PC-3 (cell line): ENCODE results near the gene PSMA5. TPM values are rescaled to one million over a fixed set of nuclear protein-coding genes. Genes with fewer than 3 reads are reported as not detected.

ENCODE experiments used
- ATAC-seq: fragments of 200-7000 bp; cut with Tn5 transposase; 2 replicates; pipeline ENCODE4 v1.9.1; 2020; ENCODE audit warnings: mild to moderate bottlenecking, moderate library complexity
- BruUV-seq: library from RNA; stranded (reverse); fragments of 400-500 nt; replicated peaks from 2 replicates; lab custom pipeline; 2021; lab: Mats Ljungman, UMichigan
- CTCF ChIA-PET: fragments of 300-600 bp; sonication (Branson Sonifier 250); formaldehyde crosslinking; loops from one replicate; lab custom pipeline; 2022; ENCODE audit warnings: antibody characterized with exemption; lab: Charles Lee
- POLR2A ChIA-PET: fragments of 300-600 bp; sonication (Branson Sonifier 250); formaldehyde crosslinking; loops from one replicate; lab custom pipeline; 2022; ENCODE audit warnings: antibody characterized with exemption; ENCODE audit not compliant: unreplicated experiment; lab: Charles Lee
- DNase-seq: peaks from one replicate; pipeline ENCODE4 v3.0.0-alpha.2; 2015
- H2AFZ ChIP-seq: fragments of 300-600 bp; sonication (generic); 2 replicates; pipeline ENCODE4 v1.6.0; 2016; ENCODE audit warnings: antibody characterized with exemption, low read length
- H3F3A ChIP-seq: fragments of 300-600 bp; sonication (generic); one replicate; pipeline ENCODE4 v1.6.0; 2017; ENCODE audit warnings: antibody characterized with exemption, low read length, control low read depth, mild to moderate bottlenecking; ENCODE audit not compliant: unreplicated experiment
- H3K27ac ChIP-seq: fragments of 300-600 bp; sonication (generic); 2 replicates; pipeline ENCODE4 v1.5.1; 2016; ENCODE audit warnings: mild to moderate bottlenecking, low read length
- H3K27me3 ChIP-seq: fragments of 300-600 bp; sonication (generic); 2 replicates; pipeline ENCODE4 v1.6.1; 2016; ENCODE audit warnings: low read length, mixed read lengths
- H3K36me3 ChIP-seq: fragments of 300-600 bp; sonication (generic); 2 replicates; pipeline ENCODE4 v1.6.1; 2016; ENCODE audit warnings: low read depth, mixed run types, low read length, mixed read lengths
- H3K4me1 ChIP-seq: fragments of 300-600 bp; sonication (generic); 2 replicates; pipeline ENCODE4 v1.5.1; 2016; ENCODE audit warnings: low read length; ENCODE audit not compliant: insufficient read depth
- H3K4me2 ChIP-seq: fragments of 300-600 bp; sonication (generic); 2 replicates; pipeline ENCODE4 v1.6.0; 2016; ENCODE audit warnings: low read length
- H3K4me3 ChIP-seq: fragments of 300-600 bp; sonication (generic); 2 replicates; pipeline ENCODE4 v1.5.1; 2016; ENCODE audit warnings: mild to moderate bottlenecking, low read length, mixed read lengths
- H3K79me2 ChIP-seq: fragments of 300-600 bp; sonication (generic); 2 replicates; pipeline ENCODE4 v1.6.1; 2017; ENCODE audit warnings: low read length, mixed read lengths
- H3K9ac ChIP-seq: fragments of 300-600 bp; sonication (generic); 2 replicates; pipeline ENCODE4 v1.6.0; 2016; ENCODE audit warnings: mild to moderate bottlenecking, low read length
- H3K9me2 ChIP-seq: fragments of 300-600 bp; sonication (generic); replicated peaks from 2 replicates; pipeline ENCODE4 v1.6.1; 2016; ENCODE audit warnings: mixed run types, low read length, mixed read lengths
- H3K9me3 ChIP-seq: fragments of 300-600 bp; sonication (generic); 2 replicates; pipeline ENCODE4 v1.6.1; 2016; ENCODE audit warnings: low read length, mixed read lengths
- H4K20me1 ChIP-seq: fragments of 300-600 bp; sonication (generic); 2 replicates; pipeline ENCODE4 v1.6.1; 2016; ENCODE audit warnings: low read length, mixed read lengths
- CTCF ChIP-seq: fragments of 300-600 bp; sonication (generic); conservative IDR thresholded peaks from 2 replicates; pipeline ENCODE4 v1.5.1; 2017; ENCODE audit warnings: antibody characterized with exemption, low read depth, mild to moderate bottlenecking, low read length
- EZH2 ChIP-seq: fragments of 300-600 bp; sonication (generic); IDR thresholded peaks from one replicate; pipeline ENCODE4 v1.6.1; 2017; ENCODE audit warnings: antibody characterized with exemption, mild to moderate bottlenecking, low read length; ENCODE audit not compliant: unreplicated experiment
- EZH2phosphoT487 ChIP-seq: fragments of 300-600 bp; sonication (generic); IDR thresholded peaks from 2 replicates; pipeline ENCODE4 v1.6.1; 2018; ENCODE audit warnings: mild to moderate bottlenecking, antibody characterized with exemption, low read length, borderline replicate concordance
- intact Hi-C: fragments of 100-400 bp; cut with micrococcal nuclease; formaldehyde crosslinking; loops from 2 replicates; pipeline ENCODE4 v1.9.0; 2023
- total RNA-seq: library from RNA; depleted of rRNA; stranded (reverse); fragments of >200 nt; gene quantifications from 2 replicates; pipeline ENCODE4 v1.2.3, GENCODE V29; 2014

The PSMA5 gene
- total RNA-seq, 1 experiment from 2014 or later = 86.9 TPM

- Histone ChIP-seq H3K27ac (no peak overlapping the region), H3K27me3 (no peaks in the 10 kb centered on the region), H3F3A (no peaks in the 10 kb centered on the region), H3K9me2 (no peaks in the 10 kb centered on the region), H3K9me3 (no peaks in the 10 kb centered on the region), H3K36me3 (no peaks in the 10 kb centered on the region), H3K4me1 (peaks cover 26% of the 10 kb centered on the region), H3K4me3 (no peak overlapping the region), H3K4me2 (no peak overlapping the region), H4K20me1 (no peaks in the 10 kb centered on the region), H2AFZ (no peak overlapping the region), H3K9ac (no peak overlapping the region), H3K79me2 (no peaks in the 10 kb centered on the region)
- DNase-seq (no peak), ATAC-seq (no peak)
- POLR2A ChIA-PET = no interaction called here
- CTCF ChIA-PET = no interaction called here
- TF ChIP-seq EZH2phosphoT487 = no peak
- TF ChIP-seq CTCF = no peak
- TF ChIP-seq EZH2 = no peak
- BruUV-seq = no TSS peak
- intact Hi-C loops = no loop called here
Observed at GRCh38 chr1:109367626-109368025, 58.6 kb downstream of the PSMA5 start.

- intact Hi-C loops = no loop called here
- TF ChIP-seq CTCF (no peak), EZH2phosphoT487 (no peak), EZH2 (no peak)
- Histone ChIP-seq H3K9ac (no peak overlapping the region), H3K27ac (no peak overlapping the region), H3K9me3 (no peaks in the 10 kb centered on the region), H3K79me2 (no peaks in the 10 kb centered on the region), H4K20me1 (no peaks in the 10 kb centered on the region), H3F3A (no peaks in the 10 kb centered on the region), H3K4me1 (peaks cover 27% of the 10 kb centered on the region), H2AFZ (no peak overlapping the region), H3K36me3 (no peaks in the 10 kb centered on the region), H3K4me2 (no peak overlapping the region), H3K4me3 (no peak overlapping the region), H3K27me3 (no peaks in the 10 kb centered on the region), H3K9me2 (no peaks in the 10 kb centered on the region)
- POLR2A ChIA-PET = no interaction called here
- CTCF ChIA-PET = no interaction called here
- no TSS peak for BruUV-seq
- no peak for ATAC-seq
- DNase-seq = no peak
Observed at GRCh38 chr1:109365642-109366204, 60.5 kb downstream of the PSMA5 start.

GRCh38 chr1:109361649-109362048, 64.6 kb downstream of the PSMA5 start:
- ATAC-seq (peak; percentile 90), DNase-seq (peak; percentile 65)
- intact Hi-C loops = loop anchor here (5.0 kb wide), 1 partner anchor 36 kb away; the partner anchor contains the start of gene SORT1
- peaks cover 14% of the 10 kb centered on the region for H3K4me1 ChIP-seq
- no peak overlapping the region for H3K4me3 ChIP-seq
- H2AFZ ChIP-seq = no peak overlapping the region
- BruUV-seq = no TSS peak
- ChIA-PET CTCF (no interaction called here), POLR2A (interaction anchor here (0.6 kb wide), 1 partner anchor 50 kb away, joined by 17 read pairs; no protein-coding TSS in a partner anchor)
- H3K4me2 ChIP-seq = peak overlapping the region; percentile 12; the same call in 1 of the 2 replicates
- H3K27me3 ChIP-seq = no peaks in the 10 kb centered on the region
- H3K9me2 ChIP-seq = no peaks in the 10 kb centered on the region
- no peaks in the 10 kb centered on the region for H4K20me1 ChIP-seq
- TF ChIP-seq EZH2phosphoT487 = no peak
- TF ChIP-seq CTCF = no peak
- TF ChIP-seq EZH2 = no peak
- no peaks in the 10 kb centered on the region for H3K36me3 ChIP-seq
- no peaks in the 10 kb centered on the region for H3F3A ChIP-seq
- no peaks in the 10 kb centered on the region for H3K9me3 ChIP-seq
- H3K79me2 ChIP-seq = no peaks in the 10 kb centered on the region
- no peak overlapping the region for H3K9ac ChIP-seq
- H3K27ac ChIP-seq = no peak overlapping the region
